GM12865 (cell line): ENCODE measurements around the gene SLC2A5.
"Not testable (repeated sequence)": the region's sequence is repeated elsewhere in the genome, so short reads cannot be mapped to it uniquely, and the experiment has no call there.

Experiments
- DNase-seq: peaks from one replicate; pipeline ENCODE4 v3.0.0; 2010; ENCODE audit warnings: low read depth
- H3K4me3 ChIP-seq: 2 replicates; pipeline ENCODE4 v1.5.1; 2011; ENCODE audit warnings: mild to moderate bottlenecking, low read depth, low read length, control low read depth
- CTCF ChIP-seq: IDR thresholded peaks from 2 replicates; pipeline ENCODE4 v1.5.1; 2011; ENCODE audit warnings: low read length, control low read depth, low read depth, inconsistent platforms; ENCODE audit not compliant: insufficient read depth; ENCODE audit errors: missing control alignments

Gene SLC2A5

GRCh38 chr1:9025449-9025848, 44.0 kb downstream of the SLC2A5 start:
- no peak for TF ChIP-seq CTCF

GRCh38 chr1:9024837-9025236, 44.6 kb downstream of the SLC2A5 start:
- DNase-seq, result no peak
- TF ChIP-seq CTCF, result no peak
- no peak overlapping the region for H3K4me3 ChIP-seq

More at GRCh38 chr1:9025449-9025848, 44.0 kb downstream of the SLC2A5 start:
- DNase-seq, result no peak
- H3K4me3 ChIP-seq, result no peak overlapping the region

- no peak for TF ChIP-seq CTCF
- no peak for DNase-seq
Measured at GRCh38 chr1:9022773-9023172, 46.7 kb downstream of the SLC2A5 start.

GRCh38 chr1:9022026-9022738, 47.3 kb downstream of the SLC2A5 start:
- H3K4me3 ChIP-seq, DNase-seq: not testable (repeated sequence)

More at GRCh38 chr1:9022773-9023172, 46.7 kb downstream of the SLC2A5 start:
- H3K4me3 ChIP-seq, result no peak overlapping the region

- DNase-seq, result no peak
- no peak overlapping the region for H3K4me3 ChIP-seq
- TF ChIP-seq CTCF, result no peak
Measured at GRCh38 chr1:9020305-9020704, 49.1 kb downstream of the SLC2A5 start.

GRCh38 chr1:9019896-9020295, 49.5 kb downstream of the SLC2A5 start:
- no peak for TF ChIP-seq CTCF
- no peak overlapping the region for H3K4me3 ChIP-seq
- no peak for DNase-seq

- no peak for TF ChIP-seq CTCF
- no peak overlapping the region for H3K4me3 ChIP-seq
- no peak for DNase-seq
Measured at GRCh38 chr1:9018333-9018732, 51.1 kb downstream of the SLC2A5 start.
